Measurements from ENCODE around the gene SLC2A2. TPM values are rescaled to one million over a fixed set of nuclear protein-coding genes. Genes with fewer than 3 reads are reported as not detected.

SLC2A2 gene
- total and polyA plus RNA-seq, 2 experiments from 2014 or later: not detected

- in situ Hi-C loops (cut with MboI): no loop called here
- Histone ChIP-seq H3K4me2 (ENCODE audit: unreplicated experiment) (no peak overlapping the region), H3K9me3 (ENCODE audit: low read depth) (no peaks in the 10 kb centered on the region), H3K9me2 (ENCODE audit: insufficient read depth) (no peaks in the 10 kb centered on the region), H3K27me3 (replicated peaks; ENCODE audit: insufficient read depth) (no peaks in the 10 kb centered on the region), H3K36me3 (ENCODE audit: low read depth) (no peaks in the 10 kb centered on the region), H3F3A (ENCODE audit: insufficient read depth) (peaks cover 15% of the 10 kb centered on the region), H2AFZ (no peak overlapping the region), H3K4me1 (ENCODE audit: insufficient read depth) (peaks cover 11% of the 10 kb centered on the region), H3K79me2 (ENCODE audit: insufficient read depth) (no peaks in the 10 kb centered on the region), H3K9ac (no peak overlapping the region), H3K27ac (no peak overlapping the region), H4K20me1 (ENCODE audit: insufficient read depth) (no peaks in the 10 kb centered on the region), H3K4me3 (no peak overlapping the region)
- TF ChIP-seq EZH2phosphoT487 (IDR thresholded peaks at IDR 0.05; ENCODE audit: insufficient read depth, low read depth) (no peak), EZH2 (IDR thresholded peaks at IDR 0.05; ENCODE audit: insufficient read depth, poor library complexity, severe bottlenecking) (no peak)
- 96 to 97% methylated on average over 4 of the region's 4 CpGs for WGBS, 2 experiments (ENCODE audit: low coverage in 1 of 2, low lambda C conversion rate in 2 of 2, missing lambda C conversion rate in 2 of 2)
- no peak for DNase-seq
These were observed 20.2 kb upstream of the SLC2A2 start for GRCh38 chr3:171046760-171047159.

GRCh38 chr3:171044835-171045793, 18.6 kb upstream of the SLC2A2 start:
- H3K4me1 ChIP-seq (ENCODE audit: insufficient read depth): peaks cover 11% of the 10 kb centered on the region
- peak overlapping the region; percentile 55 for H3K27ac ChIP-seq
- H3K9me2 ChIP-seq (ENCODE audit: insufficient read depth): no peaks in the 10 kb centered on the region
- peaks cover 15% of the 10 kb centered on the region for H3F3A ChIP-seq (ENCODE audit: insufficient read depth)
- TF ChIP-seq EZH2phosphoT487 (IDR thresholded peaks at IDR 0.05; ENCODE audit: insufficient read depth, low read depth) (0 out of 2 replicates have a peak, but pooled peaks have one; percentile 44), EZH2 (IDR thresholded peaks at IDR 0.05; ENCODE audit: insufficient read depth, poor library complexity, severe bottlenecking) (no peak)
- no peaks in the 10 kb centered on the region for H3K79me2 ChIP-seq (ENCODE audit: insufficient read depth)
- H2AFZ ChIP-seq: no peak overlapping the region
- H3K9ac ChIP-seq: no peak overlapping the region
- H3K27me3 ChIP-seq (replicated peaks; ENCODE audit: insufficient read depth): no peaks in the 10 kb centered on the region
- 66 to 69% methylated on average over 14 of the region's 14 CpGs for WGBS, 2 experiments (ENCODE audit: low coverage in 1 of 2, low lambda C conversion rate in 2 of 2, missing lambda C conversion rate in 2 of 2)
- DNase-seq: peak; percentile 93
- no peak overlapping the region for H3K4me3 ChIP-seq
- H3K4me2 ChIP-seq (ENCODE audit: unreplicated experiment): peak overlapping the region; percentile 57
- no peaks in the 10 kb centered on the region for H3K9me3 ChIP-seq (ENCODE audit: low read depth)
- H4K20me1 ChIP-seq (ENCODE audit: insufficient read depth): no peaks in the 10 kb centered on the region
- H3K36me3 ChIP-seq (ENCODE audit: low read depth): no peaks in the 10 kb centered on the region
- in situ Hi-C loops (cut with MboI): no loop called here

DNA sequence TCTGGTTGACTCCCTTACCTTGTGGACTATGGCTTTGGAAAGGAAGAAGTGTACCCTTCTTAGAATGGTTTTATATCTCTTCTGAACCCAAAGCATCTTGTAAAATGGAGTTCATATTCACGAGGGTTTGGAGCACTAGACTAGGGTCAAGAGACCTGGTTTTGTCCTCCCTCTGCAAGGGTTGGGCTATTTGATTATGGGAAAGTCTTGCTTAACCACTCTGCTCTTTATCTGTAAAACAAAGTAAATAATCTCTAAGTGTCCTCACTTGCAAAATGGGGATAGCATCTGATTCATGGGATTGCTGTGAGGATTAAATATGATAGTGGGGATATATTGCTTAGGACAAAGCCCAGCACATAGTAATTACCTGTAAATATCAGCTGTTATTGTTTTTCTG, 17.9 kb upstream of the SLC2A2 start:
- no peaks in the 10 kb centered on the region for H3K9me2 ChIP-seq (ENCODE audit: insufficient read depth)
- no peaks in the 10 kb centered on the region for H4K20me1 ChIP-seq (ENCODE audit: insufficient read depth)
- no peaks in the 10 kb centered on the region for H3K79me2 ChIP-seq (ENCODE audit: insufficient read depth)
- no peak overlapping the region for H3K4me2 ChIP-seq (ENCODE audit: unreplicated experiment)
- no peak overlapping the region for H2AFZ ChIP-seq
- no peak overlapping the region for H3K9ac ChIP-seq
- H3K4me1 ChIP-seq (ENCODE audit: insufficient read depth): peaks cover 11% of the 10 kb centered on the region
- H3K9me3 ChIP-seq (ENCODE audit: low read depth): no peaks in the 10 kb centered on the region
- peaks cover 15% of the 10 kb centered on the region for H3F3A ChIP-seq (ENCODE audit: insufficient read depth)
- H3K36me3 ChIP-seq (ENCODE audit: low read depth): no peaks in the 10 kb centered on the region
- H3K4me3 ChIP-seq: no peak overlapping the region
- 82 to 92% methylated on average over 1 of the region's 1 CpG for WGBS, 2 experiments (ENCODE audit: low coverage in 1 of 2, low lambda C conversion rate in 2 of 2, missing lambda C conversion rate in 2 of 2)
- H3K27me3 ChIP-seq (replicated peaks; ENCODE audit: insufficient read depth): no peaks in the 10 kb centered on the region
- H3K27ac ChIP-seq: no peak overlapping the region
- DNase-seq: no peak
- in situ Hi-C loops (cut with MboI): no loop called here
- TF ChIP-seq EZH2phosphoT487 (IDR thresholded peaks at IDR 0.05; ENCODE audit: insufficient read depth, low read depth) (no peak), EZH2 (IDR thresholded peaks at IDR 0.05; ENCODE audit: insufficient read depth, poor library complexity, severe bottlenecking) (no peak)

DNA sequence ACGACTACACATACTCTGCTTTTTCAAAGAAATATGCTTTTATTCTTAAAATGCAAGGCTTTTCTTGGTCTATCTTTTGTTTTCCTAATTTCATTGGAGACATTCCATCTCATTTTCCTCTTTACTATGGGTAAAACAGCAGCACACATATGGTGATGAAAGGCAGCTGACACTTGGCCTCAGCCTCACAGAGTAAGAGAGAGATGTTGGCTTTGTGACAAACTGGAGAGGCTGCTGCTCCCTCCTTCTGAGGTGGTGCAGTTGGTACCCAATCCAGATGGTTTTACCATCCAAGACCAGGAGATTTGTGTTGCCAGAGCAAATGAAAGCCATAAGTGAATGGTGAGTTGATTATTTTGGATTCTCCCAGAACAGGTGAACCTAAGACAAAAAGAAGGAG, 13.2 kb upstream of the SLC2A2 start:
- no peak for DNase-seq
- Histone ChIP-seq H3K27me3 (replicated peaks; ENCODE audit: insufficient read depth) (no peaks in the 10 kb centered on the region), H3K4me2 (ENCODE audit: unreplicated experiment) (no peak overlapping the region), H4K20me1 (ENCODE audit: insufficient read depth) (no peaks in the 10 kb centered on the region), H3K79me2 (ENCODE audit: insufficient read depth) (no peaks in the 10 kb centered on the region), H3K9me3 (ENCODE audit: low read depth) (no peaks in the 10 kb centered on the region), H3K9me2 (ENCODE audit: insufficient read depth) (no peaks in the 10 kb centered on the region), H3K4me1 (ENCODE audit: insufficient read depth) (peaks cover 4% of the 10 kb centered on the region), H2AFZ (no peak overlapping the region), H3K9ac (no peak overlapping the region), H3K4me3 (no peak overlapping the region), H3F3A (ENCODE audit: insufficient read depth) (peaks cover 3% of the 10 kb centered on the region; the same call in 1 of the 2 replicates), H3K36me3 (ENCODE audit: low read depth) (no peaks in the 10 kb centered on the region), H3K27ac (no peak overlapping the region)
- WGBS, 2 experiments (ENCODE audit: low coverage in 1 of 2, low lambda C conversion rate in 2 of 2, missing lambda C conversion rate in 2 of 2): 83 to 90% methylated on average over 1 of the region's 1 CpG
- TF ChIP-seq EZH2 (IDR thresholded peaks at IDR 0.05; ENCODE audit: insufficient read depth, poor library complexity, severe bottlenecking) (no peak), EZH2phosphoT487 (IDR thresholded peaks at IDR 0.05; ENCODE audit: insufficient read depth, low read depth) (no peak)
- in situ Hi-C loops (cut with MboI): no loop called here

Data from GM23248 (cell line).